Measurements from ENCODE around the gene ABCA12. TPM values are rescaled to one million over a fixed set of nuclear protein-coding genes. Genes with fewer than 3 reads are reported as not detected.

ABCA12 gene
- total and polyA plus RNA-seq, 10 of the 15 experiments (the other 5 are each of a cell fraction or from before 2014, with no cell fraction given): 1.2 to 12.1 (median 6.0) TPM

DNA sequence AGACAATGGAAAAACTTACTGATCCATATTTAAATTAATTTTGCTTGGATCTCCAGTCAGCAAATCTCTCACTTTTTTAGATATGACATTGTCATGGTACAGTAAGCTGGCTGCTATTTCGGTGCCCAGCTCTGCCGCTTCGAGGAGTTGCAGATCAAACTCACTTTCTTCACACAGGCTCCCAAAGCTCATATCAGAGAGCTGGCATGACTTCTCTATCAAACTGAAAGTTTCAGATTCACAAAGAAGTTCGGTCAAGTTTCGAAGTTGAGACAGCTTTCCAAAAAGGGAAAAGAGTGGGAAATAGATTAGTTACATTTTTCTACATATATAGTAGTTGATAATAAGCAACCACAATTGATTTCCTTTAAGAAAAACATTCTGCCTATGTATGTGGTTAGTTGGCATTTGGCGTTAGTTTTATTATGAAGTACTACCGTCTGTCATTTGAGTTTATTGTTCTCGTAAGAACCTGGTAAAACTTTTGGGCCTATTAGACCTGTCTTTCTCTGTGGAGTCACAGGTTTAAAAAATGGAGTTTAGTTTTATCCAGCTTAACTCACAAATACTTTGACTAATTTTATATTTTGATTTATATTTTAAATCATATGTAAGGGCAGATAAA lies 118.8 kb downstream of the ABCA12 start:
- Histone ChIP-seq H3K36me3 (ENCODE audit: control insufficient read depth in 2 of 2, insufficient read depth in 2 of 2, low read length in 1 of 2) (no peaks in the 10 kb centered on the region), H4K20me1 (ENCODE audit: control insufficient read depth, insufficient read depth) (no peaks in the 10 kb centered on the region), H3K27ac (ENCODE audit: control insufficient read depth, insufficient read depth) (peak overlapping the region; percentile 82), H3K9ac (ENCODE audit: control insufficient read depth, insufficient read depth, low read length) (peak overlapping the region; percentile 31), H3K4me2 (ENCODE audit: control insufficient read depth, insufficient read depth) (peak overlapping the region; percentile 61), H3K4me3 (peak overlapping the region; percentile 13; the same call in 1 of the 2 replicates), H3K79me2 (ENCODE audit: control insufficient read depth, insufficient read depth, low read length) (no peaks in the 10 kb centered on the region), H3K9me3 (replicated peaks; ENCODE audit: control insufficient read depth, insufficient read depth, low read length) (peaks cover 5% of the 10 kb centered on the region; the same call in 2 of the 3 replicates), H2AFZ (ENCODE audit: control insufficient read depth, low read depth, low read length) (peak overlapping the region; percentile 65), H3K27me3 (replicated peaks in 1 of 2; ENCODE audit: control insufficient read depth in 2 of 2, insufficient read depth in 2 of 2, low read length in 1 of 2) (no peaks in the 10 kb centered on the region), H3K4me1 (ENCODE audit: control insufficient read depth, insufficient read depth, low read length) (peaks cover 11% of the 10 kb centered on the region)
- 3% methylated on average over 8 of the region's 8 CpGs for WGBS (ENCODE audit: insufficient coverage, insufficient replicate concordance, low lambda C conversion rate, missing lambda C conversion rate)
- BruUV-seq (replicated peaks): no TSS peak
- in situ Hi-C loops (cut with MboI) (no loop called here), intact Hi-C loops (cut with micrococcal nuclease; ENCODE audit: unreplicated experiment) (loop anchor here (2.0 to 10.0 kb wide), 4 partner anchors 23 to 2005 kb away; partner anchors contain the start of gene ABCA12)
- CTCF ChIA-PET: interaction anchor here (0.7 to 0.9 kb wide), 2 partner anchors 24 to 251 kb away, joined by 3 read pairs; no protein-coding TSS in a partner anchor
- POLR2A ChIA-PET: interaction anchor here (1.6 kb wide), 1 partner anchor 24 kb away, joined by 3 read pairs; no protein-coding TSS in a partner anchor
- SMC1A ChIA-PET (ENCODE audit: uncharacterized antibody, unreplicated experiment): interaction anchor here (0.6 to 1.9 kb wide), 12 partner anchors 11 to 1650 kb away, joined by 3 to 10 read pairs (median 3); no protein-coding TSS in a partner anchor
- DNase-seq (ENCODE audit: low read depth, low spot score): peak; percentile 75
- FAIRE-seq: peak; percentile 35
- RAD21 ChIA-PET (ENCODE audit: unreplicated experiment): interaction anchor here (0.9 to 1.2 kb wide), 2 partner anchors 9 to 25 kb away, joined by 3 read pairs; no protein-coding TSS in a partner anchor
- peak; percentile 87 for ATAC-seq
- TF ChIP-seq ATF2 (IDR thresholded peaks at IDR 0.05; ENCODE audit: low read length) (peak; percentile 25; the same call in 1 of the 2 replicates), RAD51 (IDR thresholded peaks at IDR 0.05) (no peak), TCF12 (IDR thresholded peaks at IDR 0.05; ENCODE audit: low read depth, low read length) (no peak), ZNF592 (IDR thresholded peaks at IDR 0.05) (0 out of 2 replicates have a peak, but pooled peaks have one; percentile 27), BRCA1 (IDR thresholded peaks at IDR 0.05; ENCODE audit: low read depth, low read length) (no peak), CTCF (IDR thresholded peaks at IDR 0.05 in 2 of 3, conservative IDR thresholded peaks at IDR 0.05 in 1 of 3; ENCODE audit: control insufficient read depth in 2 of 3, extremely low read depth in 1 of 3, insufficient read depth in 1 of 3, low read depth in 3 of 3, low read length in 3 of 3) (no peak), RELB (IDR thresholded peaks at IDR 0.05; ENCODE audit: low read depth) (no peak), SREBF1 (IDR thresholded peaks at IDR 0.05; ENCODE audit: low read length) (0 out of 2 replicates have a peak, but pooled peaks have one; percentile 7), NFIC (IDR thresholded peaks at IDR 0.05; ENCODE audit: low read depth, low read length) (no peak)
